ENCODE results near the gene PDE8A.

PDE8A gene

GRCh38 chr15:85088300-85088699 is 106.6 kb downstream of the PDE8A start:
- DNase-seq (ENCODE audit: low spot score): no peak

GRCh38 chr15:85089929-85090597 is 108.4 kb downstream of the PDE8A start:
- DNase-seq (ENCODE audit: low spot score): no peak

GRCh38 chr15:85091990-85092389 is 110.3 kb downstream of the PDE8A start:
- DNase-seq (ENCODE audit: low spot score): no peak

- DNase-seq (ENCODE audit: low spot score): peak; percentile 41
Observed at GRCh38 chr15:85094685-85095084, 113.0 kb downstream of the PDE8A start.

GRCh38 chr15:85095566-85095965 is 113.9 kb downstream of the PDE8A start:
- no peak for DNase-seq (ENCODE audit: low spot score)

- no peak for DNase-seq (ENCODE audit: low spot score)
Observed at GRCh38 chr15:85097250-85097649, 115.6 kb downstream of the PDE8A start.

- DNase-seq (ENCODE audit: low spot score): no peak
Observed at GRCh38 chr15:85097725-85098124, 116.1 kb downstream of the PDE8A start.

GRCh38 chr15:85099195-85099803 is 117.6 kb downstream of the PDE8A start:
- no peak for DNase-seq (ENCODE audit: low spot score)

GRCh38 chr15:85100186-85100937 is 118.7 kb downstream of the PDE8A start:
- no peak for DNase-seq (ENCODE audit: low spot score)

GRCh38 chr15:85104584-85104983 is 122.9 kb downstream of the PDE8A start:
- no peak for DNase-seq (ENCODE audit: low spot score)

GRCh38 chr15:85108136-85108535 is 126.5 kb downstream of the PDE8A start:
- DNase-seq (ENCODE audit: low spot score): no peak

- DNase-seq (ENCODE audit: low spot score): no peak
Observed at GRCh38 chr15:85109333-85109732, 127.7 kb downstream of the PDE8A start.

GRCh38 chr15:85112997-85113396 is 131.3 kb downstream of the PDE8A start:
- no peak for DNase-seq (ENCODE audit: low spot score)

- no peak for DNase-seq (ENCODE audit: low spot score)
Observed at GRCh38 chr15:85114886-85115285, 133.2 kb downstream of the PDE8A start.

GRCh38 chr15:85116066-85116465 is 134.4 kb downstream of the PDE8A start:
- DNase-seq (ENCODE audit: low spot score): no peak

GRCh38 chr15:85116494-85116893 is 134.8 kb downstream of the PDE8A start:
- DNase-seq (ENCODE audit: low spot score): no peak

GRCh38 chr15:85116925-85117646 is 135.4 kb downstream of the PDE8A start:
- no peak for DNase-seq (ENCODE audit: low spot score)

GRCh38 chr15:85118173-85118572 is 136.5 kb downstream of the PDE8A start:
- DNase-seq (ENCODE audit: low spot score): no peak

- no peak for DNase-seq (ENCODE audit: low spot score)
Observed at GRCh38 chr15:85118581-85118980, 136.9 kb downstream of the PDE8A start.

GRCh38 chr15:85120351-85121113 is 138.9 kb downstream of the PDE8A start:
- no peak for DNase-seq (ENCODE audit: low spot score)

GRCh38 chr15:85124173-85124572 is 142.5 kb downstream of the PDE8A start:
- no peak for DNase-seq (ENCODE audit: low spot score)

Data from AG08396 (cell line).